Aorta (tissue), 5 donors: ENCODE measurements around the gene KCTD3. TPM values are rescaled to one million over a fixed set of nuclear protein-coding genes. Genes with fewer than 3 reads are reported as not detected.

Experiments used
- ATAC-seq: fragments of 200-7000 bp; cut with Tn5 transposase; one replicate; pipeline ENCODE4 v1.9.1; 2022; ENCODE audit warnings: moderate library complexity; ENCODE audit not compliant: low FRiP score
- DNase-seq, 2 donors: peaks; one replicate each; pipeline ENCODE4 v3.0.0-alpha.2; 2020
- H3K27ac ChIP-seq, 2 donors: one replicate each; pipeline ENCODE4 v1.5.1; 2013; ENCODE audit warnings: low read length in 2 of 2, mild to moderate bottlenecking in 2 of 2, moderate library complexity in 2 of 2, control low read depth in 1 of 2, inconsistent platforms in 1 of 2, low read depth in 1 of 2
- H3K27me3 ChIP-seq, 2 donors: one replicate each; pipeline ENCODE4 v1.6.1; 2013; ENCODE audit warnings: control low read depth in 1 of 2, low read length in 1 of 2, mild to moderate bottlenecking in 1 of 2, moderate library complexity in 1 of 2; ENCODE audit not compliant: insufficient read depth in 2 of 2, control insufficient read depth in 1 of 2
- H3K36me3 ChIP-seq, 2 donors: one replicate each; pipeline ENCODE4 v1.6.1; 2013; ENCODE audit warnings: control low read depth in 1 of 2, low read length in 1 of 2, mild to moderate bottlenecking in 1 of 2; ENCODE audit not compliant: insufficient read depth in 2 of 2, control insufficient read depth in 1 of 2
- H3K4me1 ChIP-seq, 2 donors: one replicate each; pipeline ENCODE4 v1.6.1; 2013; ENCODE audit warnings: low read length in 2 of 2, control low read depth in 1 of 2, mild to moderate bottlenecking in 1 of 2, moderate library complexity in 1 of 2; ENCODE audit not compliant: insufficient read depth in 2 of 2, control insufficient read depth in 1 of 2
- H3K4me3 ChIP-seq, 2 donors: one replicate each; pipeline ENCODE4 v1.5.1; 2013; ENCODE audit warnings: low read length in 2 of 2, control low read depth in 1 of 2, mild to moderate bottlenecking in 1 of 2
- H3K9me3 ChIP-seq: one replicate; pipeline ENCODE4 v1.6.1; 2013; ENCODE audit warnings: mild to moderate bottlenecking, low read length; ENCODE audit not compliant: control insufficient read depth
- WGBS, 2 donors: extraction: QIAGEN DNeasy Blood & Tissue Kit; methylation state at CpG; one replicate each; pipeline ENCODE4 v1.1.7; 2013; 5-methylcytosine and 5-hydroxymethylcytosine counted together
- intact Hi-C, 2 donors: fragments of 100-400 bp; cut with DNase I; formaldehyde crosslinking; loops; one replicate each; pipeline versions ENCODE4 v1.14.2 to v1.15.0; 2022
- polyA plus RNA-seq, 2 donors: library from polyadenylated mRNA; stranded (reverse); fragments of 200-250 nt; gene quantifications; one replicate each; pipeline ENCODE4 v1.2.3, GENCODE V29; 2013
- total RNA-seq, 2 donors: library from RNA; stranded (reverse); fragmentation: NEBNext Ultra II Directional; extraction: Animal tissue kit (Norgen Biotek cat#: 25700); gene quantifications; one replicate each; pipeline ENCODE4 v1.2.1, GENCODE V29; 2021
- donor health status: healthy with polysubstance abuse.
- donor health status: Bipolar disorder and iron deficiency.
- donor health status: DM: no; HTN: no; CAD: no.
- donor health status: DM: no; HTN: no; CAD: no.
- donor health status: DM: yes; HTN: yes; CAD: no.

The KCTD3 gene
- total and polyA plus RNA-seq, 4 donors: 20.2 to 39.7 (median 32.3) TPM

DNA sequence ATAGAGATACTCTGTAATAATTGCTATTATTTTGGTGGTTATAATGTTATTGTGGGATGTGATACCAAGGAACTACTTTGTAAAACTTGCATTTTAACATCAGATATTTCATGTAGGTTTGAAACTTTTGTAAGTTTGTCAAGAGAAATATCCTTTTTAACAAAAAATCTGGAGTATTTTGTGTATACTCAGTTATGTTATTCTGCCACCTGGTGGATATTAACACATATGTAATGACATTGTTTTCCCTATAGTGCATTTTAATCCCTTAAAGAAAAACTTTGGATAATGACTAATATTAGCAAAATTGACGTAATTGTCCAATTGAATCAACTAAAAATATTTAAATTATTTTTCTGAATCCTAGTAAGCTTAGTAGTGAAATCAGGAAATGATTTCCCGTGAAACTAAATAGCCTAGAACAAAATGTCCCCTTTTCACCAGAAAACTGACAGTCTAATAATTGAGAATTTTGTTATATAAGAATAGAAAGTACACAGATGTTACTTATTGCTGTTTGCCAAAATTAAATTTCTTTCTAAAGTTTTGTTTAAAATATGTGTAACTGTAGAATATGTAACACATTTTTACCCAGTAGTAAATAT, 39.6 kb downstream of the KCTD3 start:
- Histone ChIP-seq H3K4me3 (no peak overlapping the region), H3K27ac (no peak overlapping the region), H3K36me3 (peaks cover 0 to 3% of the 10 kb centered on the region in 2 donors), H3K4me1 (no peaks in the 10 kb centered on the region), H3K27me3 (no peaks in the 10 kb centered on the region), H3K9me3 (no peaks in the 10 kb centered on the region)
- ATAC-seq (no peak), DNase-seq (no peak)
- 76 to 80% methylated on average over 2 of the region's 2 CpGs for WGBS, 2 donors
- intact Hi-C loops: no loop called here

DNA sequence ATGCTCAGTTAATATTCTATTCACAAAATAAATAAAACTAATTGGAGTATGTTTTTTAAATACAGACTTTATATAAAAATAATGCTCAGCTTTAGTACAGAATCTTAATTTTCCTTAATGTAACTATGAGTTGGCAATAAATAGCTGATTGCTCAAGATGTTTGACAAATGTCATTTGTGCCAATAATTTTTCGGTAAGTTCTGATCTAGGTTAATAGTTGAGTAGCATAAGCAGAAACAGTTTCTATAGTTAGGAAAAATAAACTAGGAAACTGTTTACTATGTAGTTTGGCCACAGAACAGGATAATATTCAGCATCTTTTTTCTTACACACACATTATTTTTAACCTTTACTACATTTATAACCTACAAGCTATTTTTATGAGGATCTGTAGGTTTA, 40.3 kb downstream of the KCTD3 start:
- WGBS, 2 donors: 72 to 80% methylated on average over 1 of the region's 1 CpG
- Histone ChIP-seq H3K27ac (no peak overlapping the region), H3K4me3 (no peak overlapping the region), H3K36me3 (peaks cover 0 to 3% of the 10 kb centered on the region in 2 donors), H3K4me1 (no peaks in the 10 kb centered on the region), H3K9me3 (no peaks in the 10 kb centered on the region), H3K27me3 (no peaks in the 10 kb centered on the region)
- DNase-seq (no peak), ATAC-seq (no peak)
- intact Hi-C loops: no loop called here

DNA sequence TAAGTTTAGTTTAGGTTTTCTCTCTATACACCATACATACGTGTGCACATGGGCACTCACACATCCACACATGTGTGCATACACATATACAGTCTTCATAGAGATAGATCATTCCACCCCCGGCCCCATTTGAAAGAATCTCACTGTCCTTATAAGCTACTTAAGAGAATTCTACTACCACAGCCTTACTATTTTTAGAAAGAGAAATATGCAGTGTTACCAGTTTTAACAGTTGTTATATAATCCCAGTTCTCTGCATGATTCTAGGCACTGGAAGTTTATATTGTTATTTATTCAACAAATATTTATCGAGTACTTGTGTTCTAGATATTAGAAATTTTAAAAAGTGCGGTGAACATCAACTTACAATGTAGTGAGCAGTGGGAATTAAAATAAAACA, 41.5 kb downstream of the KCTD3 start:
- no peaks in the 10 kb centered on the region for H3K4me1 ChIP-seq
- intact Hi-C loops: no loop called here
- peaks cover 0 to 3% of the 10 kb centered on the region in 2 donors for H3K36me3 ChIP-seq
- H3K27ac ChIP-seq: no peak overlapping the region
- H3K9me3 ChIP-seq: no peaks in the 10 kb centered on the region
- no peak for DNase-seq
- no peak for ATAC-seq
- no peaks in the 10 kb centered on the region for H3K27me3 ChIP-seq
- no peak overlapping the region for H3K4me3 ChIP-seq
- WGBS, 2 donors: 73 to 79% methylated on average over 4 of the region's 4 CpGs

DNA sequence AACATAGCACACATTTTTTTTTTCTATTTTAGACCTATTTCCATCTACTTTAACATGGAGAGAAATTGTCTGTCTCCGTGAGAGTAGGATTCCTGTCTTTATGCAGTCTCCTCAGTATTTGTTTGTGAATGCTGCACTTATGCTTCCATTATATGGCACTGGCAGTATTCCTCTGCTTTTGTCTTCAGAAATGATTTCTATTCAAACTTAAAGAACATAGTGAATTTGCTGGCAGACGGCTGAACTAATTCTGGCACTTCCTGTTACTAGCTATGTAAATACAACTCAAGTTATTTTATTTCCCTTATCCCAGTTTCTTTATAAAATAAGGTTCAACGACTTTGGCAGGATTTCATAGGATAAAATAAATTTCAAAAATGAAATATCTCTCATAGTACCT, 45.3 kb downstream of the KCTD3 start:
- H3K4me3 ChIP-seq: no peak overlapping the region
- no peaks in the 10 kb centered on the region for H3K27me3 ChIP-seq
- H3K36me3 ChIP-seq: no peaks in the 10 kb centered on the region
- no peak for ATAC-seq
- H3K9me3 ChIP-seq: no peaks in the 10 kb centered on the region
- intact Hi-C loops: no loop called here
- no peak overlapping the region for H3K27ac ChIP-seq
- DNase-seq: no peak
- 2 to 6% methylated on average over 3 of the region's 3 CpGs for WGBS, 2 donors
- no peaks in the 10 kb centered on the region for H3K4me1 ChIP-seq

DNA sequence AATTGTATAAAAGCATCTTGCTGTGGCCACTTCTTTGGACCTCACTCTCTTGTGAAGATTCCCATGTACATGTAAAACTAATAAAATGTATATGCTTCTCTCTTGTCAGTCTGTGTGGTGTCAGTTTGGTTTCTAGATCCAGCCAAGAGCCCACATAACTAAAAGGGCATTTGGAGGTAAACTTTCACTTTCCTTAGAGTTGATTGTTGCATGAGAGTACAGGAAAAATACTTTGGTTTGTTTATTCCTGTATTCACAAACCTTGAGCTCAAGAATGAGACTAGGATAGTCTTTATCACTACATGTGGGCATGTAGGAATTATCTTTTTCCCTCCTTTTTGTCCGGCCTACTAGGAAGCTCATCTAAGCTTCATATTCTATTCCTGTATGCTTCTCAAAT, 50.9 kb downstream of the KCTD3 start:
- no peaks in the 10 kb centered on the region for H3K9me3 ChIP-seq
- H3K36me3 ChIP-seq: no peaks in the 10 kb centered on the region
- WGBS, 2 donors: 92 to 94% methylated on average over 1 of the region's 1 CpG
- H3K4me1 ChIP-seq: no peaks in the 10 kb centered on the region
- no peak overlapping the region for H3K4me3 ChIP-seq
- ATAC-seq (no peak), DNase-seq (no peak)
- intact Hi-C loops: no loop called here
- H3K27me3 ChIP-seq: no peaks in the 10 kb centered on the region
- H3K27ac ChIP-seq: no peak overlapping the region

DNA sequence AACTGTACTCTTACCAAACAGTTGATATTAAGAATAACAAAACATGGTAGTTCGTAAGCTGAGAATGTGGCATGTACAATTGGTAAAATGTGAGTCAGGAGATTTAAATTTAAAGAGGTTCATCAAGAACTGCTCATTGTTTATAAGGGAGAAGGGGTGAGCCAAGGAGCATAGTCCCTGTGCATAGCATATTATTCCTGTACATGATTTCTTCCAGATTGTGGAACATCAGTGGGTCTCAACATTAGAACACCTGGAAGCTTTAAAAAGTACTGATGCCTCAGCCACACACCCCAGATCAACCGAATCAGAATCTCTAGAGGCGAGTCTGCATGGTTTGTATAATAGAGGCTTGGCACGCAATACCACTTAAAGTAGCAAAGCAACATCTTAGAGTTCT, 56.1 kb downstream of the KCTD3 start:
- Histone ChIP-seq H3K36me3 (no peaks in the 10 kb centered on the region), H3K4me1 (no peaks in the 10 kb centered on the region), H3K4me3 (no peak overlapping the region), H3K27ac (no peak overlapping the region), H3K9me3 (no peaks in the 10 kb centered on the region), H3K27me3 (no peaks in the 10 kb centered on the region)
- intact Hi-C loops: no loop called here
- 91 to 92% methylated on average over 4 of the region's 4 CpGs for WGBS, 2 donors
- ATAC-seq (no peak), DNase-seq (no peak)

DNA sequence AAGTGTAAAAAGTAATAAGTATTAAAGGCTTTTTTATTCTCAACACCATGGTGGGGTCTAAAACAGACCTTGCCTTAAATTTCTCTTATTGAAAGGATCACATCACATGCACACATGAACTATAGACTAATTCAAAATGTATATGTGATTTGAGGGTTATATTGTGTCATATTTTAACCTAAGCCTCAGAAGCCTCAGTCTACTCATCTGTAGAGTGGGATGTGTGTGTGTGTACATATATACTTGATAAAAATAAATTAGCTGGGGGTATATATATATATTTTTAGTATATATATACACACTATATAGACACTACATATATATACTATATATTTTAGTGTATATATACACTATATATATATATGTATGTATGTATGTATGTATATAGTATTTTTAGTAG, 58.8 kb downstream of the KCTD3 start:
- DNase-seq (no peak), ATAC-seq (no peak)
- no peaks in the 10 kb centered on the region for H3K4me1 ChIP-seq
- H3K4me3 ChIP-seq: no peak overlapping the region
- no peaks in the 10 kb centered on the region for H3K9me3 ChIP-seq
- H3K27ac ChIP-seq: no peak overlapping the region
- H3K27me3 ChIP-seq: no peaks in the 10 kb centered on the region
- no peaks in the 10 kb centered on the region for H3K36me3 ChIP-seq
- intact Hi-C loops: no loop called here

DNA sequence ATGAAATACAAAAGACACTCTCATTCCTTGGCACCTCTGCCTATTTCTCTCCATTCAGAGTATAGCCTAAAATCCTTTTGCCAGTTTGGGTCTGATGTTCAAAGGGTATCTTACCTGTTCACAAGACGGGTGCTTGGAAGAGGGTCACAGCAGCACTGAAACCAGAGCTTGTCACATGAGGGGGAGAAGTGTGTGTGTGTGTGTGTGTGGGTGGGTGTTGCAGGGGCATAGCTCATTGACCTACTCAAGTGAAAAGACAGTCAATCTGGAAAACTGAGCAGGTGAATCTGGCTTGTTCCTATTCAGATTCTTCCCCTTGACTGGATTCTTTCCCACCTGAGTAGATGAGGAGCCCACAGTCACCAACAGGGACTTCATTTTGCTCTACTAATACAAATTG, 63.9 kb downstream of the KCTD3 start:
- no peaks in the 10 kb centered on the region for H3K36me3 ChIP-seq
- WGBS, 2 donors: 59 to 71% methylated on average over 1 of the region's 1 CpG
- no peak for ATAC-seq
- no peak for DNase-seq
- no peaks in the 10 kb centered on the region for H3K9me3 ChIP-seq
- intact Hi-C loops: no loop called here
- no peaks in the 10 kb centered on the region for H3K27me3 ChIP-seq
- no peaks in the 10 kb centered on the region for H3K4me1 ChIP-seq
- no peak overlapping the region for H3K27ac ChIP-seq
- H3K4me3 ChIP-seq: no peak overlapping the region

DNA sequence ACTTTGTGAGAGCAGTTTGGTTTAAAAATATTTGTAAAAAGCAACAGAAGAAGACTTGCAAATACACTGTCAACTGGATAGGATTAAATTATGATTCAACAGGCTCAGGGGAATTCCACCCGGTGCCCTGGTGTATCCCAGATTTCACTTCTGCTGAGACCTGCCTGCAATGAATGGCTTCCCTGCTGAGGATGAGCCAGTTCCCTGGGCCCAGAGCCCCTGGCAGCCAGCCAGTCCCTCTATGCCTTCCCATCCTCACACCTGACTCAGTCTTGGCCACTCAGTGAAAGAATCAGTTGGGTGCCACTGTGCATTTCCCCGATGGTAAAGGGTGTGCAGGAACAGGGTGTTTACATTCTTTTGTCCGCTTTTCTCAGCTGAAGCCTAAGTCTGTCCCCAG, 64.4 kb downstream of the KCTD3 start:
- no peak for ATAC-seq
- Histone ChIP-seq H3K9me3 (no peaks in the 10 kb centered on the region), H3K4me3 (no peak overlapping the region), H3K27me3 (no peaks in the 10 kb centered on the region), H3K27ac (no peak overlapping the region), H3K4me1 (no peaks in the 10 kb centered on the region), H3K36me3 (no peaks in the 10 kb centered on the region)
- intact Hi-C loops: no loop called here
- 37 to 44% methylated on average over 3 of the region's 3 CpGs for WGBS, 2 donors
- no peak for DNase-seq
